Bronchial epithelial cell (primary cell): ENCODE data around the gene ANKRD1. TPM values are rescaled to one million over a fixed set of nuclear protein-coding genes. Genes with fewer than 3 reads are reported as not detected.
A peak's percentile ranks its signal among the peaks of the same experiment; 100 is the strongest.
"Not testable (repeated sequence)": the region's sequence is repeated elsewhere in the genome, so short reads cannot be mapped to it uniquely, and the experiment has no call there.

Experiments used
- DNase-seq: peaks from one replicate; pipeline ENCODE4 v3.0.0-alpha.2; 2010; ENCODE audit warnings: low read depth
- FAIRE-seq: peaks from 2 replicates; lab custom pipeline; 2011; peaks lifted over from hg19 to GRCh38; lab: Jason Lieb, UNC
- H3K27me3 ChIP-seq: 2 replicates; pipeline ENCODE4 v1.5.1; 2011; ENCODE audit warnings: low read length; ENCODE audit not compliant: control insufficient read depth, insufficient read depth
- H3K36me3 ChIP-seq: 2 replicates; pipeline ENCODE4 v1.5.1; 2011; ENCODE audit warnings: low read length; ENCODE audit not compliant: control insufficient read depth, insufficient read depth
- H3K4me3 ChIP-seq: 2 replicates; pipeline ENCODE4 v1.5.1; 2011; ENCODE audit warnings: mild to moderate bottlenecking, low read depth, low read length, control low read depth
- CTCF ChIP-seq: IDR thresholded peaks from 2 replicates; pipeline ENCODE4 v1.5.1; 2011; ENCODE audit warnings: mild to moderate bottlenecking, moderate library complexity, low read length, control low read depth, inconsistent platforms; ENCODE audit not compliant: insufficient read depth, severe bottlenecking
- total RNA-seq: library from RNA; depleted of rRNA; stranded (reverse); fragments of >200 nt; gene quantifications from 2 replicates; pipeline ENCODE4 v1.2.1, GENCODE V29; 2014

Gene ANKRD1
- total RNA-seq, 1 donor from 2014 or later, result under 0.01 TPM

GRCh38 chr10:90912174-90912573 is 8.7 kb downstream of the ANKRD1 start:
- no peak for TF ChIP-seq CTCF
- DNase-seq (peak; percentile 81), FAIRE-seq (no peak)
- Histone ChIP-seq H3K27me3 (no peaks in the 10 kb centered on the region), H3K36me3 (no peaks in the 10 kb centered on the region), H3K4me3 (no peak overlapping the region)

GRCh38 chr10:90911133-90912051 is 9.5 kb downstream of the ANKRD1 start:
- no peaks in the 10 kb centered on the region for H3K36me3 ChIP-seq
- H3K4me3 ChIP-seq, result no peak overlapping the region
- DNase-seq (peak; percentile 76), FAIRE-seq (no peak)
- peak; percentile 78 for TF ChIP-seq CTCF
- H3K27me3 ChIP-seq, result no peaks in the 10 kb centered on the region

- DNase-seq (no peak), FAIRE-seq (no peak)
- no peaks in the 10 kb centered on the region for H3K36me3 ChIP-seq
- no peak for TF ChIP-seq CTCF
- no peaks in the 10 kb centered on the region for H3K27me3 ChIP-seq
- H3K4me3 ChIP-seq, result no peak overlapping the region
Observed at GRCh38 chr10:90906596-90906995, 14.3 kb downstream of the ANKRD1 start.

DNA sequence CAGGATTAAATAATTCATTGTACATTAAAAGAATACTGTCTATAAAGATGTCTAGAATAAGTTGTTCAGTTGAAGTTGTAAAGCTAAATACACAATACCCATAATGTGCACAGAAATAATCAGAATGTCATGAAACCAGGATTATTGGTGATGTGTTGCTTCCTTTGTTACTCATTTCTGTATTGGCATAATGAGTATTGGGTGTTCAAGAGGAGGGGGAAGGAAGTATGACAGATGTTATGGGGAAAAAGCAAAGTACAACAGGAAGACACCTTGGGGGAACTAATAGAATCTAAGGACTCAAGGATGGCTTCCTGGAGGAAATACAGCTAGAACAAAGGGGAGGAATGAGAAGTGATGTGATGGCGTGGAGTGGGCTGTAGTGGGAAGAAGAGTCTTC is 15.0 kb downstream of the ANKRD1 start:
- no peak for TF ChIP-seq CTCF
- Histone ChIP-seq H3K4me3 (no peak overlapping the region), H3K36me3 (no peaks in the 10 kb centered on the region), H3K27me3 (no peaks in the 10 kb centered on the region)
- no peak for FAIRE-seq
- no peak for DNase-seq

GRCh38 chr10:90896916-90897315 is 24.0 kb downstream of the ANKRD1 start:
- DNase-seq, H3K36me3 ChIP-seq, H3K4me3 ChIP-seq, H3K27me3 ChIP-seq, FAIRE-seq: not testable (repeated sequence)

DNA sequence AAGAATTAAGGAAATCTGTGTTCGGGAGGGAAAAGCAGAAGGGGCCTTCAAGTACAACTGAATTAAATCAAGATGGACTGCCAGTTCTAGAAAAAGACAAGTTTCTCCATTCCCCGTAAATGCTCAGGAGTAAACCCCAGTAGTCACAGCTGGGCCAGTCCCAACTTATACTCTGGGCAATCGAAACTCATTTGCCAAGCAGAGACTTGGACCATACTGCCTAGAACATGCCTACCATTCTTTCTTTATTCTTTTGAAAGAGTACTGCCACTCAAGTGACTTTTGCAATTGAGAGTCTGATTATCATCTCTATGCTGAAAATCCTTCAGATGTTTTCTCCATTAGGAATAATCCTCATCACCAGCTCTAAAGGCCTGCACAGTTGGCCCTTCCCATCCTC is 27.7 kb downstream of the ANKRD1 start:
- FAIRE-seq, result no peak
- H3K4me3 ChIP-seq, result no peak overlapping the region
- peaks cover 7% of the 10 kb centered on the region for H3K36me3 ChIP-seq
- TF ChIP-seq CTCF, result no peak
- no peaks in the 10 kb centered on the region for H3K27me3 ChIP-seq
- no peak for DNase-seq
